ENCODE data around the gene TIMP3. TPM values are rescaled to one million over a fixed set of nuclear protein-coding genes. Genes with fewer than 3 reads are reported as not detected.

TIMP3 gene
- total and polyA plus RNA-seq, 2 of the 4 experiments (the other 2 are of a cell fraction): 98.8 to 179 TPM

- H3K4me3 ChIP-seq (ENCODE audit: insufficient read depth, low read depth, low read length): no peak overlapping the region
- no peak for TF ChIP-seq MAZ (IDR thresholded peaks at IDR 0.05; ENCODE audit: borderline replicate concordance, low read depth, low read length)
- no peak for TF ChIP-seq MAFK (IDR thresholded peaks at IDR 0.05; ENCODE audit: low read depth, low read length)
- no peak for TF ChIP-seq POLR2A (IDR thresholded peaks at IDR 0.05; ENCODE audit: low read depth, low read length)
- TF ChIP-seq ELK1 (IDR thresholded peaks at IDR 0.05; ENCODE audit: borderline replicate concordance, low read depth, low read length): no peak
- TF ChIP-seq CHD1 (IDR thresholded peaks at IDR 0.05; ENCODE audit: low read depth, low read length): no peak
- no peak for TF ChIP-seq NFE2L2 (IDR thresholded peaks at IDR 0.05; ENCODE audit: low read depth, low read length)
- TF ChIP-seq, protein P1, sequence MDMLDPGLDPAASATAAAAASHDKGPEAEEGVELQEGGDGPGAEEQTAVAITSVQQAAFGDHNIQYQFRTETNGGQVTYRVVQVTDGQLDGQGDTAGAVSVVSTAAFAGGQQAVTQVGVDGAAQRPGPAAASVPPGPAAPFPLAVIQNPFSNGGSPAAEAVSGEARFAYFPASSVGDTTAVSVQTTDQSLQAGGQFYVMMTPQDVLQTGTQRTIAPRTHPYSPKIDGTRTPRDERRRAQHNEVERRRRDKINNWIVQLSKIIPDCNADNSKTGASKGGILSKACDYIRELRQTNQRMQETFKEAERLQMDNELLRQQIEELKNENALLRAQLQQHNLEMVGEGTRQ (IDR thresholded peaks at IDR 0.05; ENCODE audit: low read depth, low read length): no peak
- no peak for TF ChIP-seq CEBPB (IDR thresholded peaks at IDR 0.05; ENCODE audit: low read depth, low read length)
- no peak for TF ChIP-seq CTCF (conservative IDR thresholded peaks at IDR 0.05; ENCODE audit: low read depth, low read length)
- no peak for TF ChIP-seq RAD21 (IDR thresholded peaks at IDR 0.05; ENCODE audit: low read length)
- no peak for TF ChIP-seq RCOR1 (IDR thresholded peaks at IDR 0.05; ENCODE audit: insufficient replicate concordance, low read length)
- no peak for TF ChIP-seq BHLHE40 (IDR thresholded peaks at IDR 0.05; ENCODE audit: low read depth, low read length)
- no peak for TF ChIP-seq MXI1 (IDR thresholded peaks at IDR 0.05; ENCODE audit: borderline replicate concordance, low read depth, low read length)
- TF ChIP-seq RFX5 (IDR thresholded peaks at IDR 0.05; ENCODE audit: low read depth, low read length): no peak
- H4K20me1 ChIP-seq (ENCODE audit: insufficient read depth, low read length): peaks cover 96% of the 10 kb centered on the region
- no peak overlapping the region for H2AK5ac ChIP-seq (ENCODE audit: low read depth, low read length)
- H3K9me1 ChIP-seq (ENCODE audit: insufficient read depth, low read length): peaks cover 52% of the 10 kb centered on the region
- ATAC-seq (ENCODE audit: low read depth) (no peak), DNase-seq (no peak)
- no peak overlapping the region for H2BK5ac ChIP-seq (ENCODE audit: low read depth, low read length, poor library complexity, severe bottlenecking)
- H3K79me1 ChIP-seq (ENCODE audit: low read depth in 1 of 2, low read length in 2 of 2): peaks cover 51 to 96% of the 10 kb centered on the region in 2 experiments
- H3K18ac ChIP-seq (ENCODE audit: low read depth, low read length): no peak overlapping the region
- in situ Hi-C loops (cut with MboI; ENCODE audit: low sequenced_read_pairs): loop anchor here (25.0 kb wide), 1 partner anchor 855 kb away; no protein-coding TSS in a partner anchor
- no peak overlapping the region for H2AK9ac ChIP-seq (replicated peaks; ENCODE audit: low read depth, low read length, poor library complexity)
- CTCF ChIA-PET: no interaction called here
- H2BK120ac ChIP-seq (ENCODE audit: low read depth, low read length): no peak overlapping the region
- POLR2A ChIA-PET (ENCODE audit: unreplicated experiment): no interaction called here
- no peak overlapping the region for H2BK15ac ChIP-seq (ENCODE audit: low read depth, low read length)
- H3K4me2 ChIP-seq (ENCODE audit: low read depth, low read length): no peak overlapping the region
- no peak overlapping the region for H3K14ac ChIP-seq (replicated peaks; ENCODE audit: low read depth, low read length)
- no peak overlapping the region for H2AFZ ChIP-seq (replicated peaks; ENCODE audit: low read length, poor library complexity)
- H3K36me3 ChIP-seq (ENCODE audit: control insufficient read depth, insufficient read depth, low read length): peaks cover 64% of the 10 kb centered on the region
- no peak overlapping the region for H3K4ac ChIP-seq (ENCODE audit: low read depth, low read length)
- intact Hi-C loops (cut with micrococcal nuclease): no loop called here
- H3K56ac ChIP-seq (ENCODE audit: extremely low read depth, insufficient read depth, low read length): no peak overlapping the region
- H4K8ac ChIP-seq (ENCODE audit: low read depth in 2 of 2, low read length in 2 of 2): no peak overlapping the region
- no TSS peak for BruUV-seq (replicated peaks)
- H4K5ac ChIP-seq (ENCODE audit: low read depth, low read length): no peak overlapping the region
- H3K27ac ChIP-seq (ENCODE audit: insufficient read depth, low read length): no peak overlapping the region
- no CpG with 5 or more reads among the region's 1 CpG for WGBS, 2 experiments (ENCODE audit: extremely low coverage in 2 of 2, insufficient read length in 1 of 2)
- no peak overlapping the region for H2BK20ac ChIP-seq (ENCODE audit: low read depth, low read length)
- no peak overlapping the region for H3K9ac ChIP-seq (ENCODE audit: low read depth, low read length)
- no peak overlapping the region for H3K23ac ChIP-seq (ENCODE audit: low read depth, low read length)
- no peaks in the 10 kb centered on the region for H3K4me1 ChIP-seq (ENCODE audit: control insufficient read depth, insufficient read depth, low read length)
- no peaks in the 10 kb centered on the region for H3K27me3 ChIP-seq (ENCODE audit: control insufficient read depth, insufficient read depth, low read length)
- no peaks in the 10 kb centered on the region for H3K9me3 ChIP-seq (ENCODE audit: control insufficient read depth, insufficient read depth, low read length)
- dilution Hi-C loops (cut with HindIII; ENCODE audit: low sequenced_read_pairs, unreplicated experiment): no loop called here
- no peak overlapping the region for H4K91ac ChIP-seq (ENCODE audit: insufficient read depth, low read depth, low read length)
Observed at GRCh38 chr22:32817137-32817730, 15.7 kb downstream of the TIMP3 start.

Measured in IMR-90 (cell line).